Mesenchymal stem cell (in vitro differentiated cells and primary cell): ENCODE results near the gene ELP5.

Source experiments
- DNase-seq: peaks from one replicate; pipeline ENCODE4 v3.0.0-alpha.2; 2013
- H2AFZ ChIP-seq: one replicate; pipeline ENCODE4 v1.6.1; 2013; ENCODE audit warnings: low read depth, mild to moderate bottlenecking, control low read depth, inconsistent platforms, low read length, moderate library complexity
- H2AK5ac ChIP-seq: 2 replicates; pipeline ENCODE4 v1.6.1; 2013; ENCODE audit warnings: low read length, moderate library complexity, mild to moderate bottlenecking, inconsistent platforms; ENCODE audit not compliant: severe bottlenecking
- H2BK120ac ChIP-seq: one replicate; pipeline ENCODE4 v1.6.1; 2013; ENCODE audit warnings: low read depth, mild to moderate bottlenecking, inconsistent platforms, low read length, moderate library complexity
- H2BK12ac ChIP-seq, 2 experiments: one replicate each; pipeline ENCODE4 v1.6.1; 2013; ENCODE audit warnings: inconsistent platforms in 2 of 2, low read length in 2 of 2, mild to moderate bottlenecking in 2 of 2, moderate library complexity in 2 of 2, control low read depth in 1 of 2
- H2BK15ac ChIP-seq: one replicate; pipeline ENCODE4 v1.6.1; 2013; ENCODE audit warnings: mild to moderate bottlenecking, low read depth, inconsistent platforms; ENCODE audit not compliant: poor library complexity, severe bottlenecking
- H2BK5ac ChIP-seq: 2 replicates; pipeline ENCODE4 v1.6.1; 2013; ENCODE audit warnings: low read depth, mild to moderate bottlenecking, low read length, control low read depth, inconsistent platforms; ENCODE audit not compliant: poor library complexity, severe bottlenecking
- H3K14ac ChIP-seq, 2 experiments: one replicate each; pipeline ENCODE4 v1.6.1; 2013; ENCODE audit warnings: inconsistent platforms in 2 of 2, low read length in 2 of 2, control low read depth in 1 of 2, mild to moderate bottlenecking in 1 of 2, moderate library complexity in 1 of 2
- H3K18ac ChIP-seq, 2 experiments: one replicate each; pipeline ENCODE4 v1.6.1; 2013; ENCODE audit warnings: inconsistent platforms in 2 of 2, low read length in 2 of 2, control low read depth in 1 of 2, low read depth in 1 of 2, mild to moderate bottlenecking in 1 of 2
- H3K23ac ChIP-seq, 2 experiments: one replicate each; pipeline ENCODE4 v1.6.1; 2013; ENCODE audit warnings: inconsistent platforms in 2 of 2, low read length in 2 of 2, mild to moderate bottlenecking in 2 of 2, moderate library complexity in 2 of 2, control low read depth in 1 of 2
- H3K27ac ChIP-seq: 2 replicates; pipeline ENCODE4 v1.5.1; 2013; ENCODE audit warnings: mild to moderate bottlenecking, moderate library complexity, low read length, control low read depth, inconsistent platforms; ENCODE audit not compliant: poor library complexity, severe bottlenecking
- H3K27me3 ChIP-seq, 2 experiments: 2 replicates each; pipeline versions ENCODE4 v1.6.1 to v1.7.0; 2013; ENCODE audit warnings: low read length in 2 of 2, mild to moderate bottlenecking in 2 of 2, moderate library complexity in 2 of 2, control low read depth in 1 of 2, inconsistent platforms in 1 of 2; ENCODE audit not compliant: control insufficient read depth in 1 of 2, insufficient read depth in 1 of 2
- H3K36me3 ChIP-seq, 2 experiments: 2 replicates each; pipeline versions ENCODE4 v1.6.1 to v1.7.0; 2013; ENCODE audit warnings: low read length in 2 of 2, control low read depth in 1 of 2, inconsistent platforms in 1 of 2, low read depth in 1 of 2, mild to moderate bottlenecking in 1 of 2; ENCODE audit not compliant: insufficient read depth in 2 of 2, control insufficient read depth in 1 of 2
- H3K4ac ChIP-seq, 2 experiments: one replicate each; pipeline ENCODE4 v1.6.1; 2013; ENCODE audit warnings: inconsistent platforms in 2 of 2, low read length in 2 of 2, mild to moderate bottlenecking in 2 of 2, moderate library complexity in 2 of 2, control low read depth in 1 of 2, low read depth in 1 of 2
- H3K4me1 ChIP-seq: 2 replicates; pipeline ENCODE4 v1.6.1; 2013; ENCODE audit warnings: low read depth, low read length, control low read depth; ENCODE audit not compliant: control insufficient read depth, insufficient read depth
- H3K4me2 ChIP-seq: 2 replicates; pipeline ENCODE4 v1.6.1; 2013; ENCODE audit warnings: low read length, mild to moderate bottlenecking, inconsistent platforms; ENCODE audit not compliant: poor library complexity, severe bottlenecking
- H3K4me3 ChIP-seq, 2 experiments: 2 replicates each; pipeline versions ENCODE4 v1.5.1 to v1.7.0; 2013; ENCODE audit warnings: low read length in 2 of 2, mild to moderate bottlenecking in 2 of 2, control low read depth in 1 of 2, low read depth in 1 of 2; ENCODE audit not compliant: insufficient read depth in 1 of 2
- H3K79me1 ChIP-seq: replicated peaks from 2 replicates; pipeline ENCODE4 v1.6.1; 2013; ENCODE audit warnings: mild to moderate bottlenecking, control low read depth, low read length, inconsistent platforms; ENCODE audit not compliant: poor library complexity, severe bottlenecking
- H3K9ac ChIP-seq: 2 replicates; pipeline ENCODE4 v1.7.0; 2013; ENCODE audit warnings: mild to moderate bottlenecking, low read length, moderate library complexity
- H3K9me3 ChIP-seq: 2 replicates; pipeline ENCODE4 v1.7.0; 2013; ENCODE audit warnings: mild to moderate bottlenecking, low read length; ENCODE audit not compliant: control insufficient read depth
- H4K8ac ChIP-seq: one replicate; pipeline ENCODE4 v1.6.1; 2013; ENCODE audit warnings: inconsistent platforms, mild to moderate bottlenecking, low read length, moderate library complexity
- H4K91ac ChIP-seq: one replicate; pipeline ENCODE4 v1.6.1; 2013; ENCODE audit warnings: mild to moderate bottlenecking, low read length, inconsistent platforms
- WGBS: methylation state at CpG from one replicate; pipeline ENCODE4 v1.1.7; 2013; ENCODE audit warnings: mixed read lengths; 5-methylcytosine and 5-hydroxymethylcytosine counted together

The ELP5 gene

DNA sequence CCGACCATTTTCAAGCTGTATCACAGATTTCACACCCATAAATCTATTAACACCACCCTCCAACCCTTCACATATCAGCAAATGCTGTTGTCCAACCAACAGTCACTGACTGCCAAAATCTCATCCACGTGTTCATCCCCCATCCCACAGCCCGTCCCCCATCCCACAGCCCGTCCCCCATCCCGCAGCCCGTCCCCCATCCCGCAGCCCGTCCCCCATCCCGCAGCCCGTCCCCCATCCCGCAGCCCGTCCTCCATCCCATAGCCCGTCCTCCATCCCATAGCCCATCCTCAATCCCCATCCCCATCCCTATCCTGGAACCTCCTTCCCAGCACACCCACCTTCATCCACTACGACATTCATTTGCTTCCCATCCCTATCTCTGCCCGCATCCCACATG lies 46.5 kb upstream of the ELP5 start:
- DNase-seq, result no peak
- Histone ChIP-seq H3K27ac (peak overlapping the region; percentile 53), H2BK15ac (peak overlapping the region; percentile 12), H3K4me1 (peaks cover 24% of the 10 kb centered on the region), H3K4ac (no peak overlapping the region), H3K18ac (no peak overlapping the region), H2AFZ (no peak overlapping the region), H4K91ac (no peak overlapping the region), H3K9me3 (no peaks in the 10 kb centered on the region), H3K4me3 (peak overlapping the region in 1 of 2 experiments; percentile 80), H3K14ac (peak overlapping the region in 1 of 2 experiments; percentile 86), H4K8ac (no peak overlapping the region), H3K23ac (peak overlapping the region in 1 of 2 experiments; percentile 23), H2BK5ac (no peak overlapping the region), H3K27me3 (no peaks in the 10 kb centered on the region), H3K36me3 (peaks cover 35 to 56% of the 10 kb centered on the region in 2 experiments), H2BK12ac (peak overlapping the region in 1 of 2 experiments; percentile 43), H2BK120ac (no peak overlapping the region), H3K9ac (peak overlapping the region; percentile 88), H3K79me1 (peaks cover 50% of the 10 kb centered on the region), H3K4me2 (peak overlapping the region; percentile 47), H2AK5ac (no peak overlapping the region)
- WGBS, result 61% methylated on average over 15 of the region's 15 CpGs

DNA sequence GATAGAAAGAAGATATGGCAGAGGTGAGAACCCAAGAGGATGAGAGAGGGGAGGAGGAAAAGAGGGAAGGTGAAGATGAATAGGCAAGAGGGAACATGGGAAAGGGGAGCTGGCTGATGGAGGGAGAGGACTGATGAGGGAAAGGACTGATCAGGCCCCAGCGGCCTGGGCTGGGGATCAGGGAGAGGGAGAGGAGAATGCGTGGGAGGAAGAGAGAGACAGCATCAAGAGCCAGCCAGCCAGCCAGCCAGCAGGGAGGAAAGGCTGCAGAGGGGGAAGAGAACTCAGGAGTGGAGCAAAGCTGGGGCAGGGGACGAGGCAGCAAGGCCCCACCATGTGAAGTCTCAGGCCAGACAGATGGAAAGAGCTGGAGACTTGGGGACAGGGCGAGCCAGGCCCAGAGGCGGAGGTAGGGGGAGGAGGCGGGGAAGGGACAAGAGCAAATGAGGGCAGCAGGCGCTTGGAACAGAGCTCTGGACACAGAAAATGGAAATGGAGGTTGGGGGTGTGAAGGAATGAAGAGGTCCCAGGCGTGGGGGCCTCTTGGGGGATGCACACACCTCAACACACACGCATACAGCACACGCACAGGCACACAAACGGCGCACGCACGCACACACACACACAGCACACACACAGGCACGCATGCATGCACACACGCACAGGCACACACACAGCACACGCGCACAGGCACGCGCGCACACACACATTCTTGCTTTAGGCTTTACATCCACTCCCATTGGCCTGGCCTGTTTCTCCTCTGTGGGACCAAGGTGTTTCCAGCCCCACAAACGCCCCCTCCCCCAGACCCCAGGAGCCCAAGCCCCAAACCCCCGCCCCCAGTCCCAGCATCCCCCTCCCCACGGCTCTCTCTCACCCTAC lies 44.7 kb upstream of the ELP5 start:
- Histone ChIP-seq H2AK5ac (no peak overlapping the region), H3K9ac (peak overlapping the region; percentile 49), H3K18ac (no peak overlapping the region), H2BK12ac (no peak overlapping the region), H2BK15ac (no peak overlapping the region), H3K27ac (no peak overlapping the region), H2AFZ (no peak overlapping the region), H3K9me3 (no peaks in the 10 kb centered on the region), H2BK5ac (no peak overlapping the region), H4K91ac (no peak overlapping the region), H2BK120ac (no peak overlapping the region), H3K79me1 (peaks cover 56% of the 10 kb centered on the region), H3K23ac (peak overlapping the region in 1 of 2 experiments; percentile 14), H3K4me3 (peak overlapping the region in 1 of 2 experiments; percentile 41), H3K4me2 (no peak overlapping the region), H3K14ac (peak overlapping the region in 1 of 2 experiments; percentile 2), H3K36me3 (peaks cover 21 to 49% of the 10 kb centered on the region in 2 experiments), H4K8ac (no peak overlapping the region), H3K27me3 (no peaks in the 10 kb centered on the region), H3K4ac (no peak overlapping the region), H3K4me1 (peaks cover 27% of the 10 kb centered on the region)
- DNase-seq, result no peak
- 87% methylated on average over 21 of the region's 24 CpGs for WGBS

DNA sequence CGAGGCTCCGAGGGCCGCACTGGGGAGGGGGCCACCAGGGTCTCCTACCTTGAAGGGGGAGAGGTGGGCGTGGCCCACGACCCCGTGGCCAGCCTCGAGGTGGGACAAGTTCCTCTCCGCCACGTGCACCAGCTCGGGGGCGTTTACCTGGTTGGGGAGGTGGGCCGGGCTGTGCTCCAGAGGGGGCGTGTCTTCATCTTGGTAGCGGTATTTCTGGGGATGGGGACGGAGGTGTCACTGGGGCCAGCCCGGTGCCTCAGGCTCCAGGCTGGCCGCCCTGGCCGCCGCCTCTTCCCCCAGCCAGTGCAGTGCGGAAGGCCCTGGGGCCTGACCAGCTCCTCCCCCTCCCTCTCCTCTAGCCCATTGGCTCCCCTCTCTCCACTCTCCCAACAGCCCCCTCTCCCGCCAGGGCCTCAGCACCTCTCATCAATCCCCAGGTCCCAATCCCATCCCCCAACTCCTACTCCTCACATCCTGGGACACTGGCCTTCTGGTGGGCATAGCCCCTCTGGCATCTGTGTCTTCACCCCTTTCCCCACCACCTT lies 43.9 kb upstream of the ELP5 start:
- no peak for DNase-seq
- Histone ChIP-seq H2BK120ac (no peak overlapping the region), H3K9ac (no peak overlapping the region), H3K23ac (no peak overlapping the region), H3K27me3 (no peaks in the 10 kb centered on the region), H3K4me3 (no peak overlapping the region), H3K27ac (no peak overlapping the region), H3K9me3 (no peaks in the 10 kb centered on the region), H3K79me1 (peaks cover 51% of the 10 kb centered on the region), H2AFZ (no peak overlapping the region), H3K4me2 (no peak overlapping the region), H4K91ac (no peak overlapping the region), H3K14ac (no peak overlapping the region), H3K36me3 (peaks cover 14 to 44% of the 10 kb centered on the region in 2 experiments), H2AK5ac (no peak overlapping the region), H2BK5ac (no peak overlapping the region), H2BK15ac (no peak overlapping the region), H3K4ac (no peak overlapping the region), H2BK12ac (no peak overlapping the region), H3K18ac (no peak overlapping the region), H4K8ac (no peak overlapping the region), H3K4me1 (peaks cover 27% of the 10 kb centered on the region)
- 64% methylated on average over 21 of the region's 21 CpGs for WGBS

DNA sequence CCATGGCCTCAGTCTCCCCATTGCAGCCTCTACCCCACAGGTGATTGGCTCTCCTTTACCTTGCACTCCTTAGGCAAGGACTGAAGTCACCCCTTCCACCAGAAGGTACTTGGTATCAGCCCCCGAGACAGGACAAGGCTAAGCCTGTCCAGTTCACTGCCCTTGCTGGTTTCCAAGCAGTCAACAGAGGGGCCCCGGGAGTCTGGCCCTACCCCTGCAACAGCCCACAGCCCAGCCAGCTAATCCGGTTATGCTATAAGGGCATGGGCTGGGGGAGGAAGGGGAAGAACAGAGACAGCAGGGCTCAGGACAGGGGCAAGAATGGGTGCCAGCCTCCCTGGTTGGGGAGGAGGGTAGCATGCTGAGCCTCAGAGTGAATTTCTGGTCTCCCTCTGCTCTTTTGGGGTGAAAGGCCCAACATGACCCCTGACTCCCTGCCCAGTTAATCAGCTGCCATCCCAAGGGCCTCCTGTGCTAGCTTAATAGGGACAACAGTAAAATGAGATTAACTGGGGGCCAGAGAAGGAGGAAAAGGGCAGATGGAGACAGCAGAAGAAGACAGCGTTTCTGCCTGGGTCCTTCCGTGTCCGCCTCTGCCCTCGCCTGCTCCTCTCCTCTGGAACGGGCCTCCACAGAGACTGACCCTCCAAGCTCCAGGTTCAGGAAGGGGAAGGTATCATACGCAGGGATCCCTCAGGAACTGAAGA lies 43.1 kb upstream of the ELP5 start:
- peaks cover 26% of the 10 kb centered on the region for H3K4me1 ChIP-seq
- no peak overlapping the region for H2AK5ac ChIP-seq
- no peak overlapping the region for H3K9ac ChIP-seq
- no peak for DNase-seq
- H2BK120ac ChIP-seq, result no peak overlapping the region
- no peak overlapping the region for H2BK5ac ChIP-seq
- H3K23ac ChIP-seq, result peak overlapping the region in 1 of 2 experiments; percentile 35
- H3K9me3 ChIP-seq, result no peaks in the 10 kb centered on the region
- no peak overlapping the region for H4K91ac ChIP-seq
- no peak overlapping the region for H4K8ac ChIP-seq
- no peak overlapping the region for H2BK15ac ChIP-seq
- no peak overlapping the region for H3K4me2 ChIP-seq
- no peak overlapping the region for H3K27ac ChIP-seq
- no peak overlapping the region for H3K18ac ChIP-seq
- H2AFZ ChIP-seq, result no peak overlapping the region
- H3K4me3 ChIP-seq, result no peak overlapping the region
- H3K36me3 ChIP-seq, result peaks cover 6 to 36% of the 10 kb centered on the region in 2 experiments
- no peaks in the 10 kb centered on the region for H3K27me3 ChIP-seq
- H3K14ac ChIP-seq, result no peak overlapping the region
- peaks cover 45% of the 10 kb centered on the region for H3K79me1 ChIP-seq
- WGBS, result 96% methylated on average over 9 of the region's 9 CpGs
- no peak overlapping the region for H3K4ac ChIP-seq
- H2BK12ac ChIP-seq, result no peak overlapping the region
